A549 treated with Mapracorat at 1 μM for 4 hours (cell line): ENCODE data around the gene DTNB. TPM values are rescaled to one million over a fixed set of nuclear protein-coding genes. Genes with fewer than 3 reads are reported as not detected.

Experiments
- total RNA-seq: library from RNA; stranded (reverse); fragments of 200-300 nt; extraction: Qiagen RNA extraction; gene quantifications from 5 replicates; pipeline ENCODE4 v1.2.3, GENCODE V29; 2022

DTNB gene
- total RNA-seq, result 6.8 to 11.4 TPM (median 10.2 TPM) in 5 replicates

GRCh38 chr2:25673300-25674076, at the start of gene DTNB:
TSS of gene DTNB (minus strand) at chr2:25673577. CDS start at chr2:25652660, 20,917 bp downstream.

GRCh38 chr2:25341753-25342371, 331.5 kb downstream of the DTNB start, which contains the start of gene DNMT3A:
TSS of gene DNMT3A (minus strand) at chr2:25341925. CDS start at chr2:25313984, 27,941 bp downstream.

Other genes with a start within 250 kb of the DTNB start
- gene ASXL2, start 204.9 kb upstream of the DTNB start, total RNA-seq, result 10.0 to 15.0 TPM (median 14.0 TPM) in 5 replicates